ENCODE results near the gene SHH.

Gene SHH

DNA sequence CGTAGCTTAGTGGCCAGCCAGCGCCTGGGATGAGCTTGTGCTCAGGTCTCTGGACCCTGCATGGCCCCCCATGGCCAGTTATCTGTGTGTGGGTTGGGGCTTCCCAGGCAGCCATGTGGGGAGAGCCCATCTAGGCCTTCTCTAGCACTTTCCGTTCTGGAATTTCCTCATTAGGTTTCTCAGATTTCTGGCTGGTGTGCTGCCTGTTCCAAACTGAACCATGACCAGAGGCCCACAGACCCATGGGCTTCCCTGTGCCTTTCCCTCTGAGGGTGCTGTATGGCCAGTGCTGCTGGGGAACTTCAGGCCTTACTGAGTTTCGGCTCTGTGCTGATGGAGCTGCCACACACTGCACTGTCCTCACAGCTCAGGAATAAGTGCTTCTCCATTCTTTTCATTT is 50.2 kb downstream of the SHH start:
- DNase-seq, result no peak

DNA sequence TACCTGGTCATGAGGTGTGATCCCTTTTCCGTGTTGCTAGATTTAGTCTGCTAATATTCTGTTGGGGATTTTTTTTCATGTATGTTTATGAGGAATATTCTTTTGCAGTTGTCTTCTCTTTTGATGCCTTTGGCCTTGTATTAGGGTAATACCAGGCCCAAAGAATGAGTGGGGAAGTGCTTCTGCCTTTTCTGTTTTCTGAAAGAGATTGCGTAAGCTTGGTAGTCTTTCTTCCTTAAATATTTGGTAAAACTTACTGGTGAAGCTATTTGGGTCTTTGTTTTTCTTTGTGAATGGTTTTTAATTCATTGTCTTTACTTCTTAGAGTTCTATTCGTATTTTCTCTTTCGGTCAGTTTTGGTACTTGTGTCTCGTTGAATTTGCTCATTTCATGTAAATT is 51.1 kb downstream of the SHH start:
- no peak for DNase-seq

- DNase-seq, result no peak
Observed at GRCh38 chr7:155759740-155760430, 52.4 kb downstream of the SHH start.

- DNase-seq, result no peak
Observed at GRCh38 chr7:155758348-155758747, 53.9 kb downstream of the SHH start.

DNA sequence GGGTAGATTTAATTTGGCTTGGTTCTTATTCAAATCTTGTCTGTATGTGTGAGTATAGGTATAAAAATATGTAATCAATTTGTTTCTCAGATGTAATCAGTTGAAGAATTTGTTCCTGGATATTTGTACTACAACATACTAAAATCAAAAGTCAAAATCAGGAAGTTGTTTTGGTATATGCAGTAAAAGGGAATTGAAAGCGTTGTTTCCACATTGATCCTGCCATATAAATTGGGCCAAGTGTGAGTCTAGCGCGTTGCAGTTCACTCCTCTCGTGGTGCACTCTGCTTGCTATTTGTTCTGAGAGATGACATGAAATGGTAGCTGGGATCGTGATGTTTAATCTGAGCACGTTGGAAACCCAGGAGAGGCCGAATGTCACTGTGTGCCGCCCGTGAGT is 55.9 kb downstream of the SHH start:
- no peak for DNase-seq

GRCh38 chr7:155755026-155755425 is 57.2 kb downstream of the SHH start:
- DNase-seq, result no peak

DNA sequence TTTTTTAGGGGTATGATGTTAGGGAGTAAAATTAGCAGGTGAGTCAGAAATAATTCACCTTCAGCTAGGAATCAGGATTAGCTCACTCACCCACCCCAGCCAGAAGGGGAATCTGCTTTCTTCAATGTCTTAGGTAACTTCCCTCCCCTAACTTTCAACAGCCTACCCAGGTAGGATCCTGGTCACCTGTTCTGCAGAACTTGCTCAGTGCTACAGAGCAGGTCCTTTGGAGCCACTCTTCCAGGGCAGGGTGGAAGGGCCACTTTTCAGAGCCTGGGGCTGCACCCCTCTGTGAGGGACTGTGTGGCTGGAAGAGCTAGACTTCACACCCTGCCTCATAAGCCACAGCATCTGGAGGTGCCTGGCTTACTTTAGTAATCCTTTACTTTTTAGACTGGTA is 58.1 kb downstream of the SHH start:
- DNase-seq, result no peak

DNA sequence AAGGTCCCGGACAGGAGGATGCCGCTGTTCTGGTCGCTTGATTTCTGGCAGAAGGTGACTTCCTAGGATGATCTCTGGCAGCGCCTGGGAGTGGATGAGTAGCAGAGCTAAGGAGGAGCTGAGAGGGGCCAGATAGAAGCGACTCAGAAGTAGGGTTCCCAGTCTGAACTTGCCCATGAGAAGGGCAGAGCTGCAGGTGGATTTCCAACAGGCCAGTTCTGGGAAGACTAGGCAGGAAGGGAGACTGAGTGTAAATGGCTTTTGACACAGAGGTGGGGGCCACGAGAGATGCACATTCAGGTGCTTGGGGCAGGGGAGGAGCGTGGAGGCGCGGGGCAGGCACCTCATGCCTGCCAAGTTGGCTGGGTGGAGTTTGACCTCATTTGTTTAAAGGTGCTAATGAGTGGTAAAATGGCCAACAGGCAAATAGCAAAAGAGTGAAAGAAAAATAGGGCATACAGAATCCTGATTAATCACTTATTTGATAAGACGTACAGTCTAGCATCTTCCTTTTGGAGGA is 58.8 kb downstream of the SHH start:
- no peak for DNase-seq

GRCh38 chr7:155752756-155753445 is 59.4 kb downstream of the SHH start:
- DNase-seq, result no peak

DNA sequence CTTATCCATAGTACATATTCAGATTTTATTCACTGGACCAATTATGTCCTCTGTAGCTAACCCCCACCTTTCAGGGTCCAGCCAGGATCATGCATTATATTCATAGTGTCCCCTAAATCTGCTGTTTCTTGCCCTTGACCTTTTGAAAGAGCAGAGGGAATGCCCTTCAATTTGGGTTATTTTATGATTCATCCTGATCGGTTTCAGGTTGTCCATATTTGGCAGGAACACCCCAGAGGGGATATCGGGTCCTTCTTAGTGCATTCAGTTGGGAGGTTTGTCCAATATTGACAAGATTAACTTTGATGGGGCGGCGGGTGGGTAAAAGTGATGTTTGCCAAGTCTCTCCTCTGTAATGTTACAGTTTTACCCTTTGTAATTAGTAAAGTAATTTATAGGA is 60.9 kb downstream of the SHH start:
- DNase-seq, result no peak

DNA sequence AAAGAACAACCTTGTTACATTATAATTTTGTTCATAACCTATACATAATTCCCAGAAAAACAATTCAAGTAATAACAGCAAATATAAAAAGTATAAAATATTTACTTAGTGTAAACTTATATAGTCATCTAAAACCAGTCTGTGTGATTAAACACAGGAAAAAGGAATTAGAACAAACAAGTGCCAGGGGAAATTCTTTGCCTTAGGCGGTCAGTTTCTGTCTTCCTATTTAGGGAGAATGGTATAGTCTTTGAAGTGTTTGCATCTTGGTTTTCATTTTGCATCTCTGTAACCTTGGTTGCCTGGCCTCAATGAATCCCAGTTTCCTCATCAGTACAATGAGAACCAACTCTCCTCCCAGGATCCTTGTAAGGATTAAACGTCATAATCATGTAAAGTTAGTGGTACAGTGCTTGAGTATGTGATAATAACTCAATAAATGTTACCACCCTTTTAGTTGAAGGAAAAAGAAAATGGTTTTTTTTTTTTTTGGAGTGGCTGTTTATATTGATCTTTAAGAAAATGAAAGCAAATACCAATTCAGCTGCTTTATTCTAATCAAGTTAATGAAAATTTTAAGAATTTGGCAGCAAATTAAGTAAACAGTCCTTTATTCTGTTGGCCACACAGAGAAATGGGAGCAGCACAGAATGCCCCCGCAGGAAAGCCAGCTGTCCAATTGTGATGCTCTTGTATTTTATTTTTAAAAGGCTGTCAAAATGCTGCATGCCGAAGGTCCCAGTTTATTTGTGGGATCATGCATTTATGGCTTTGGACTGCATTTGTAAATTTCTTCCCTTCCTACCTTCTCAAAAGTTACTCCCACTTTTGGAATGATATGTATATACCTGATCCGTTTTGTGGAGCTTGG is 61.8 kb downstream of the SHH start:
- DNase-seq, result no peak

All from activated CD4-positive, alpha-beta T cell treated with anti-CD3 and anti-CD28 coated beads, Interleukin-2, amount 50 U/mL, for 48 hours (primary cell).